ENCODE measurements around the gene TDRD10.

Gene TDRD10

GRCh38 chr1:154503898-154504297 lies 1.9 kb downstream of the TDRD10 start:
- in situ Hi-C loops (cut with MboI; ENCODE audit: low sequenced_read_pairs, unreplicated experiment): no loop called here
- no peak for TF ChIP-seq CTCF (IDR thresholded peaks at IDR 0.05; ENCODE audit: borderline replicate concordance, control extremely low read depth, extremely low read depth, insufficient read depth, missing control alignments)

GRCh38 chr1:154512760-154513159 lies 10.7 kb downstream of the TDRD10 start:
- in situ Hi-C loops (cut with MboI; ENCODE audit: low sequenced_read_pairs, unreplicated experiment): no loop called here
- no peak for TF ChIP-seq CTCF (IDR thresholded peaks at IDR 0.05; ENCODE audit: borderline replicate concordance, control extremely low read depth, extremely low read depth, insufficient read depth, missing control alignments)
- no peak for DNase-seq (ENCODE audit: low spot score)

More at GRCh38 chr1:154503898-154504297, 1.9 kb downstream of the TDRD10 start:
- DNase-seq (ENCODE audit: low spot score): no peak

- in situ Hi-C loops (cut with MboI; ENCODE audit: low sequenced_read_pairs, unreplicated experiment): no loop called here
- DNase-seq (ENCODE audit: low spot score): no peak
- no peak for TF ChIP-seq CTCF (IDR thresholded peaks at IDR 0.05; ENCODE audit: borderline replicate concordance, control extremely low read depth, extremely low read depth, insufficient read depth, missing control alignments)
Measured at GRCh38 chr1:154514066-154514553, 12.1 kb downstream of the TDRD10 start.

GRCh38 chr1:154517661-154518060 lies 15.6 kb downstream of the TDRD10 start:
- in situ Hi-C loops (cut with MboI; ENCODE audit: low sequenced_read_pairs, unreplicated experiment): no loop called here
- TF ChIP-seq CTCF (IDR thresholded peaks at IDR 0.05; ENCODE audit: borderline replicate concordance, control extremely low read depth, extremely low read depth, insufficient read depth, missing control alignments): no peak
- no peak for DNase-seq (ENCODE audit: low spot score)

- in situ Hi-C loops (cut with MboI; ENCODE audit: low sequenced_read_pairs, unreplicated experiment): no loop called here
- TF ChIP-seq CTCF (IDR thresholded peaks at IDR 0.05; ENCODE audit: borderline replicate concordance, control extremely low read depth, extremely low read depth, insufficient read depth, missing control alignments): no peak
- DNase-seq (ENCODE audit: low spot score): no peak
Measured at GRCh38 chr1:154519591-154519991, 17.6 kb downstream of the TDRD10 start.

- in situ Hi-C loops (cut with MboI; ENCODE audit: low sequenced_read_pairs, unreplicated experiment): no loop called here
- TF ChIP-seq CTCF (IDR thresholded peaks at IDR 0.05; ENCODE audit: borderline replicate concordance, control extremely low read depth, extremely low read depth, insufficient read depth, missing control alignments): no peak
- no peak for DNase-seq (ENCODE audit: low spot score)
Measured at GRCh38 chr1:154520333-154520732, 18.3 kb downstream of the TDRD10 start.

- no peak for TF ChIP-seq CTCF (IDR thresholded peaks at IDR 0.05; ENCODE audit: borderline replicate concordance, control extremely low read depth, extremely low read depth, insufficient read depth, missing control alignments)
- DNase-seq (ENCODE audit: low spot score): no peak
- in situ Hi-C loops (cut with MboI; ENCODE audit: low sequenced_read_pairs, unreplicated experiment): no loop called here
Measured at GRCh38 chr1:154521695-154522094, 19.7 kb downstream of the TDRD10 start.

Data from GM13976 (cell line).